WI38 (cell line): Measurements from ENCODE around the gene SIAH2.

Source experiments
- H3K4me3 ChIP-seq: 2 replicates; pipeline ENCODE4 v1.5.1; 2011; ENCODE audit warnings: low read depth, mild to moderate bottlenecking, control low read depth, low read length
- TF ChIP-seq, protein P1 (sequence below): IDR thresholded peaks from 2 replicates; pipeline ENCODE4 v1.5.1; 2012; ENCODE audit warnings: low read depth, mild to moderate bottlenecking, control low read depth, low read length

Gene SIAH2

DNA sequence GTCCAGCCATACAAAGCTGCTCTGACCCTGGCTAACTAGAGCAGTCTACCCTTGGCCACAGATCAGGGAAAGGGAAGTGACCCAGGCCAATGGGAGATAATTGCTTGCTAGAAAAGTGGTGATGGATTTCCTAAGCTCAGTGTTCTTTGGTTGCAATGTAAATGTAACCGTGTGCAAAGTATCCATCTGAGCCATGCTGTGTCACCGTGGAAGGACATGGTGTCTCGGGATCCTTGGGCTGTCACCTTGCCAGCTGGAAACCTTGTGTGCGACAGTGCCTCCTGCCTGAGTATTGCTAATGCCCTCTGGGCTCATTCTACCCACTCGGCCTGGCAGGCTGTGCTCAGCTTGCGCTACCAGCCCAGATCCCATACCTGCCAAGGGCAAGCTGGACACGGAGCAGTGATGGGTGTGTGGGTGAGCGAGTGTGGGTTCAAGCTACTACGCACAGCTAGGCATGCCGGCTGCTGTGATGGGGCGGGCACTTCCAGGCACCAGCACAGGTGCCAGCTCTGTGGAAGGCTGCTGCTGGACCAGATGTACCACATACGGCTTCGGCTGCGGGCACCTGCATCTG lies 10.7 kb upstream of the SIAH2 start:
- TF ChIP-seq, protein P1, sequence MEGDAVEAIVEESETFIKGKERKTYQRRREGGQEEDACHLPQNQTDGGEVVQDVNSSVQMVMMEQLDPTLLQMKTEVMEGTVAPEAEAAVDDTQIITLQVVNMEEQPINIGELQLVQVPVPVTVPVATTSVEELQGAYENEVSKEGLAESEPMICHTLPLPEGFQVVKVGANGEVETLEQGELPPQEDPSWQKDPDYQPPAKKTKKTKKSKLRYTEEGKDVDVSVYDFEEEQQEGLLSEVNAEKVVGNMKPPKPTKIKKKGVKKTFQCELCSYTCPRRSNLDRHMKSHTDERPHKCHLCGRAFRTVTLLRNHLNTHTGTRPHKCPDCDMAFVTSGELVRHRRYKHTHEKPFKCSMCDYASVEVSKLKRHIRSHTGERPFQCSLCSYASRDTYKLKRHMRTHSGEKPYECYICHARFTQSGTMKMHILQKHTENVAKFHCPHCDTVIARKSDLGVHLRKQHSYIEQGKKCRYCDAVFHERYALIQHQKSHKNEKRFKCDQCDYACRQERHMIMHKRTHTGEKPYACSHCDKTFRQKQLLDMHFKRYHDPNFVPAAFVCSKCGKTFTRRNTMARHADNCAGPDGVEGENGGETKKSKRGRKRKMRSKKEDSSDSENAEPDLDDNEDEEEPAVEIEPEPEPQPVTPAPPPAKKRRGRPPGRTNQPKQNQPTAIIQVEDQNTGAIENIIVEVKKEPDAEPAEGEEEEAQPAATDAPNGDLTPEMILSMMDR = no peak
- no peak overlapping the region for H3K4me3 ChIP-seq

- TF ChIP-seq, protein P1 = no peak
- H3K4me3 ChIP-seq = no peak overlapping the region
Measured at GRCh38 chr3:150771600-150771999, 8.6 kb upstream of the SIAH2 start.

- TF ChIP-seq, protein P1 = no peak
Measured at GRCh38 chr3:150770681-150771080, 7.7 kb upstream of the SIAH2 start.

DNA sequence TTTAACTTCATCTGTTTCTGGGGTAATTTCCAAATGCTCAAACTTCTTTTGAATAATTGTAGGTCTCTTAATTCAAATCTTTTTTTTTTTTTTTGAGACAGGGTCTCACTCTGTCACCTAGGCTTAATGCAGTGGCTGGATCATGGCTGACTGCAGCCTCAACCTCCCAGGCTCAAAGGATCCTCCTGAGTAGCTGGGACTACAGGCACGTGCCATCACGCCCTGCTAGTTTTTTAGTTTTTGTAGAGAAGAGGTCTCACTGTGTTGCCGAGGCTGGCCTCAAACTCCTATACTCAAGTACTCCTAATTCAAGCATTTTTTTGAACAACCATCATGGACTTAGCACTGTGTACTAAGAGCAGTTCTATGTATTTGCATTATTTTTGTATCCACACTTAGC lies 3.8 kb upstream of the SIAH2 start:
- TF ChIP-seq, protein P1 = no peak
- H3K4me3 ChIP-seq = no peak overlapping the region

More at GRCh38 chr3:150770681-150771080, 7.7 kb upstream of the SIAH2 start:
- H3K4me3 ChIP-seq = no peak overlapping the region

DNA sequence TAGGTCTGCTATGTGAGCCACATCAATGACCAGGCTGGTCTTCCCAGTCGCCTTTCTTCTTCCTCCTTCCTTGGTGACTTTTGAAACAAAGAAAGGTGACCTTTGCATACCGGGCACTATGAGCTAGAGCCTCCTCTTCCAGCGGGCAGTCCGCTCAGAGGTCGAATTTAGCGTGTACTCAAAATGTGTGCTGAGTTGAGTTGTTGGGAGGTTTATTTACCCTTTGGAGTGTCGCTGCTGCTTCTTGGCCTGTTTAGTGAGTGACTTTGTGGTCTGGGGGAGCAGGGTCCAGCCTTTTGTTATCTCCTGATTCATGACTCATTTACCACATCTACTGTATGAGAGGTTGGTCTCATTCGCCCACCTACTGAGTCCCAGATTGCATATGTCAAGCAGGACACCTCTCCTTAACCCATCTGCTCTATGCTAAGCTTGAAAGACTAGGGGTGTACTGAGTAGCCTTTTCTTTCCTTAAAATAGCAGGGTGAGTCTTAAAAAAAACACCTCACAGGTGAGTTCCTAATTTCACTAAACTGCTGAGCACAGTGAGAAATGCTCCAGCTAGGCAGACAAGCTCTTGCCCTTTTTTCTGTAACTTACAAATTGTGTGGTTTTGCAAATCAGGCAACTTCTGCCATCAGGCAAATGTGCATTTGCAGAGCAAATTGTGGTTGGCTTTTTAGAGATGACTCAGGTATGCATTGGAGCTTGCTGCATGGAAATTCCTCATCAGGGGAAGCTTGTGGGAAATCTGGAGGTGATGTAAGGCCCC lies 3.2 kb upstream of the SIAH2 start:
- no peak overlapping the region for H3K4me3 ChIP-seq
- TF ChIP-seq, protein P1 = no peak

DNA sequence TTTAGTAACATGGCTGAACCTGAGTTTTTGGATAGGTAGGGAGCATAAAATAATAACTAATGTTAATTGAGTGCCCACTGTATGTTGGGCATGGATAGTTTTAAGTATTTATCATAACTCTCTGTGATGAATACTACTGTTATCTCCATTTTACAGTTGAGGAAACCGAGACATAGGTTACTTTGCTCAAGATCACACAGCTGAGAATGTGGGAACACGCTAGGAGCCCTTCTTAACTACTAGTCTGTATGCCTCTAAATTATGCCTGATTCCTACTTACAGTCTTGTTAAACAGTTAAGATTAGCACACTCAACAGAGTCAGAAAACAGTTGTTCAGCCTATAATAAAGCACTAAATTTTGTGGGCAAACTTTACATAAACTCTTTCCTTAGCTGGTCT lies 2.0 kb upstream of the SIAH2 start:
- no peak overlapping the region for H3K4me3 ChIP-seq
- TF ChIP-seq, protein P1 = no peak

GRCh38 chr3:150764566-150764965 lies 1.6 kb upstream of the SIAH2 start:
- TF ChIP-seq, protein P1 = no peak

More at GRCh38 chr3:150764566-150764965, 1.6 kb upstream of the SIAH2 start:
- no peak overlapping the region for H3K4me3 ChIP-seq
